HT-29 (cell line): Measurements from ENCODE around the gene CCDC91. TPM values are rescaled to one million over a fixed set of nuclear protein-coding genes. Genes with fewer than 3 reads are reported as not detected.
"Not testable (repeated sequence)": the region's sequence is repeated elsewhere in the genome, so short reads cannot be mapped to it uniquely, and the experiment has no call there.

Experiments used
- DNase-seq: peaks from one replicate; pipeline ENCODE4 v3.0.0-alpha.2; 2015; ENCODE audit warnings: low spot score
- total RNA-seq: library from RNA; depleted of rRNA; stranded (reverse); fragments of >200 nt; shearing (Covaris generic); gene quantifications from 2 replicates; pipeline ENCODE4 v1.2.3, GENCODE V29; 2014

The CCDC91 gene
- total RNA-seq, 1 experiment from 2014 or later: 10.1 TPM

GRCh38 chr12:28180786-28181185 lies 9.5 kb upstream of the CCDC91 start:
- DNase-seq: no peak

GRCh38 chr12:28184375-28184774 lies 5.9 kb upstream of the CCDC91 start:
- no peak for DNase-seq

GRCh38 chr12:28186500-28186899 lies 3.8 kb upstream of the CCDC91 start:
- no peak for DNase-seq

GRCh38 chr12:28189784-28190320 lies 404 bp upstream of the CCDC91 start:
- DNase-seq: no peak

- peak; percentile 67 for DNase-seq
Measured at GRCh38 chr12:28191051-28192048, 1.1 kb downstream of the CCDC91 start.

- no peak for DNase-seq
Measured at GRCh38 chr12:28192125-28192524, 1.9 kb downstream of the CCDC91 start.

GRCh38 chr12:28194621-28195020 lies 4.4 kb downstream of the CCDC91 start:
- not testable (repeated sequence) for DNase-seq

- DNase-seq: not testable (repeated sequence)
Measured at GRCh38 chr12:28201136-28201535, 10.9 kb downstream of the CCDC91 start.

- DNase-seq: peak; percentile 18
Measured at GRCh38 chr12:28202374-28203130, 12.3 kb downstream of the CCDC91 start.

GRCh38 chr12:28209782-28210181 lies 19.5 kb downstream of the CCDC91 start:
- no peak for DNase-seq

GRCh38 chr12:28212182-28212581 lies 21.9 kb downstream of the CCDC91 start:
- no peak for DNase-seq

GRCh38 chr12:28215021-28215420 lies 24.8 kb downstream of the CCDC91 start:
- DNase-seq: no peak

- DNase-seq: no peak
Measured at GRCh38 chr12:28216016-28216415, 25.8 kb downstream of the CCDC91 start.

- no peak for DNase-seq
Measured at GRCh38 chr12:28217805-28218204, 27.5 kb downstream of the CCDC91 start.

GRCh38 chr12:28218875-28219274 lies 28.6 kb downstream of the CCDC91 start:
- DNase-seq: no peak

GRCh38 chr12:28219827-28220226 lies 29.6 kb downstream of the CCDC91 start:
- no peak for DNase-seq

GRCh38 chr12:28222081-28222700 lies 31.9 kb downstream of the CCDC91 start:
- DNase-seq: no peak

- peak; percentile 16 for DNase-seq
Measured at GRCh38 chr12:28223025-28223554, 32.8 kb downstream of the CCDC91 start.

GRCh38 chr12:28223858-28224257 lies 33.6 kb downstream of the CCDC91 start:
- DNase-seq: no peak

- DNase-seq: no peak
Measured at GRCh38 chr12:28226705-28227104, 36.4 kb downstream of the CCDC91 start.

- DNase-seq: no peak
Measured at GRCh38 chr12:28227251-28227650, 37.0 kb downstream of the CCDC91 start.
